ENCODE data around the gene PIBF1.

GRCh38 chr13:73000027-73000674 is 218.2 kb downstream of the PIBF1 start:
- TF ChIP-seq CTCF (IDR thresholded peaks at IDR 0.05) (no peak), POLR2AphosphoS5 (IDR thresholded peaks at IDR 0.05) (no peak), POLR2A (IDR thresholded peaks at IDR 0.05) (no peak)
